A673 (cell line): ENCODE measurements around the gene OSBPL6.

Experiments
- CTCF ChIP-seq: fragments of 300-800, 200-600 bp; sonication (generic); conservative IDR thresholded peaks from 2 replicates; pipeline ENCODE4 v1.5.1; 2017; ENCODE audit warnings: low read depth, mild to moderate bottlenecking, antibody characterized with exemption, low read length, moderate library complexity, mixed read lengths
- EZH2 ChIP-seq: fragments of 200-600 bp; sonication (generic); IDR thresholded peaks from 2 replicates; pipeline ENCODE4 v1.6.1; 2017; ENCODE audit warnings: borderline replicate concordance, low read depth, mild to moderate bottlenecking, mixed read lengths, antibody characterized with exemption, low read length; ENCODE audit not compliant: poor library complexity, severe bottlenecking

- TF ChIP-seq EZH2 (no peak), CTCF (no peak)
Measured at GRCh38 chr2:178291703-178292102, 97.4 kb downstream of the OSBPL6 start.
